Measurements from ENCODE around the gene STX18. TPM values are rescaled to one million over a fixed set of nuclear protein-coding genes. Genes with fewer than 3 reads are reported as not detected.

STX18 gene
- total RNA-seq, 2 donors from 2014 or later: 18.5 to 39.8 TPM

DNA sequence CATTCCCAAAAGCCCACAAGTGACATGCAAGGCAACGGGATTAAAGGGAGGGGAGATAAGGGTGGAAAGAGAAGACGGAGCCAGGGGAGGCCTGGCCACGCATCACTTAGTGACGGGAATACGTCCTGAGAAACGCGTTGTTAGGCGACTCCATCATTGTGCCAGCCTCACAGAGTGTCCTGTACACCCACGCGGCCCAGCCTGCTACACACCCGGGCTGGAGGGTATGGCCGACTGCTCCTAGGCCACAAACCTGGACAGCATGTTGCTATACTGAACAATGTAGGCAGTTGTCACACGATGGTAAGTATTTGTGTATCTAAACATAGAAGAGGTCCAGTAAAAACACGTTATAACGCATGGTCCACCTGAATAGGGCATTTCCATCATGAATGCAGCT lies 131.6 kb downstream of the STX18 start:
- DNase-seq (ENCODE audit: low spot score) (no peak), ATAC-seq (ENCODE audit: insufficient number of reproducible peaks, low FRiP score, low read depth) (no peak)
- no peak overlapping the region for H3K4me3 ChIP-seq
- no peaks in the 10 kb centered on the region for H3K4me1 ChIP-seq (ENCODE audit: control insufficient read depth in 1 of 2, low read depth in 2 of 2)
- no peaks in the 10 kb centered on the region for H3K9me3 ChIP-seq
- H3K36me3 ChIP-seq: peaks cover 1% of the 10 kb centered on the region
- H3K27ac ChIP-seq: no peak overlapping the region
- TF ChIP-seq, protein P1, sequence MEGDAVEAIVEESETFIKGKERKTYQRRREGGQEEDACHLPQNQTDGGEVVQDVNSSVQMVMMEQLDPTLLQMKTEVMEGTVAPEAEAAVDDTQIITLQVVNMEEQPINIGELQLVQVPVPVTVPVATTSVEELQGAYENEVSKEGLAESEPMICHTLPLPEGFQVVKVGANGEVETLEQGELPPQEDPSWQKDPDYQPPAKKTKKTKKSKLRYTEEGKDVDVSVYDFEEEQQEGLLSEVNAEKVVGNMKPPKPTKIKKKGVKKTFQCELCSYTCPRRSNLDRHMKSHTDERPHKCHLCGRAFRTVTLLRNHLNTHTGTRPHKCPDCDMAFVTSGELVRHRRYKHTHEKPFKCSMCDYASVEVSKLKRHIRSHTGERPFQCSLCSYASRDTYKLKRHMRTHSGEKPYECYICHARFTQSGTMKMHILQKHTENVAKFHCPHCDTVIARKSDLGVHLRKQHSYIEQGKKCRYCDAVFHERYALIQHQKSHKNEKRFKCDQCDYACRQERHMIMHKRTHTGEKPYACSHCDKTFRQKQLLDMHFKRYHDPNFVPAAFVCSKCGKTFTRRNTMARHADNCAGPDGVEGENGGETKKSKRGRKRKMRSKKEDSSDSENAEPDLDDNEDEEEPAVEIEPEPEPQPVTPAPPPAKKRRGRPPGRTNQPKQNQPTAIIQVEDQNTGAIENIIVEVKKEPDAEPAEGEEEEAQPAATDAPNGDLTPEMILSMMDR (IDR thresholded peaks at IDR 0.05): no peak
- no peaks in the 10 kb centered on the region for H3K27me3 ChIP-seq (replicated peaks; ENCODE audit: insufficient read depth)

DNA sequence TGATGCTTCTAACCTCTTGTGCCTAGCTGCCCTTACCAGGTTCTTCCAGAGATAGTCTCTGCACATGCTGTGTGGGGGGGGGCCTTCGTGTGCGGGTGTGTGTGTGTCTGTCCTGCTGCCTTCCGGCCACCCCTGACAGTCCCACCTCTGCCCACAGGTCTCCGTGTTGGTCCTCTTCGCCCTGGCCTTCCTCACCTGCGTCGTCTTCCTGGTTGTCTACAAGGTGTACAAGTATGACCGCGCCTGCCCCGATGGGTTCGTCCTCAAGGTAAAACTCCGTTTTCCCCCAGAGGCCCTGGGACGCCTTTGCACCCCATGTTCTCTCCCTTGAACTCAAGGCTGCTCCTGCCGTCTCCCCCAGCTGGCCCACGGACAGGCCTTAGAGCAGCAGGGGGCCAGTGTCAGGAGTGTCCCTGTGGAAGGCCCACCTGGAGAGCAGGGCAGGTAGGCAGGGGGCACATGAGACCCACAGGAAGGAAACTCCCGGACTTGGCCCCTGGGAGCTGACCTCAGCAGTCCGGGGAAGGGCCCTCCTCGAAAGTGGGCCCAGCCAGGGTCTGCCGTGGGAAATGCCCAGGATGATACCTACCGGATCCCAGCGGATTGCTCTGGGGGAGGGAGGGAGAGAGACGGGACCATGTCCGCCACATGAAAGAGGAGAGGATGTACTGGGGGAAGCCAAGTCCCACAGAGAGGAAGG lies 132.3 kb downstream of the STX18 start:
- H3K4me1 ChIP-seq (ENCODE audit: control insufficient read depth in 1 of 2, low read depth in 2 of 2): no peaks in the 10 kb centered on the region
- ATAC-seq (ENCODE audit: insufficient number of reproducible peaks, low FRiP score, low read depth) (no peak), DNase-seq (ENCODE audit: low spot score) (no peak)
- no peak overlapping the region for H3K27ac ChIP-seq
- H3K27me3 ChIP-seq (replicated peaks; ENCODE audit: insufficient read depth): no peaks in the 10 kb centered on the region
- no peaks in the 10 kb centered on the region for H3K9me3 ChIP-seq
- TF ChIP-seq, protein P1 (IDR thresholded peaks at IDR 0.05): no peak
- no peaks in the 10 kb centered on the region for H3K36me3 ChIP-seq
- no peak overlapping the region for H3K4me3 ChIP-seq

DNA sequence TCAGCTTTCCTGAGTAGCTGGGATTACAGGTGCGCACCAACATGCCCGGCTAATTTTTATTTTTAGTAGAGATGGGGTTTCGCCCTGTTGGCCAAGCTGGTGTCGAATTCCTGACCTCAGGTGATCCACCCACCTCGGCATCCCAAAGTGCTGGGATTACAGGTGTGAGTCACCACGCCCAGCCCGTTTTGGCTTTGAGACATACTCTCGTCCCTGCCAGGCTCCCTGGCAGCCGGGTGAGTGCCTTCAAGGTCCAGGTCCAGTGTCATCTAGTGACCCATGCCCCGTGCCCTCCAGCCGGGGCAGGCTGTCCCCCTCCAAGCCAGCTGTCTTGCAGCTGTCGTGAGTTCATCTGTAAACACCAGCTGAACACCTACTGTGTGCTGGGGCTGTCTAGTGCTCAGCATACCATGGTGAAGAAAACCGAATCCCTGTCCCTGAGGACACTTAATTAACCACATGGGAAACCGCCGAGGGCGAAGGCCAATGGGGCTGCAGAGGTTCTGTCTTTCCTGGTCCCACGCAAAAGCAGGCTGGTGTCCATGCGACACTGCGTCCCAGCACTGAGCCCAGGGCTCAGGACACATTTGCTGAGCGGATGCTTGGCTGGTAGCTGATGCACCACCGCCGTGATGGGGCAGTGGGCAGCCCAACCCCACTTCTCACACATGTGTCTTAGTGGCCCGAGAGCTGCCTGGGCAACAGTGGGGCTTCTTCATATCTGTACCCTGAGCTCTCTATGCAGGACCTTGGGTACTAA lies 133.1 kb downstream of the STX18 start:
- H3K4me3 ChIP-seq: no peak overlapping the region
- no peak overlapping the region for H3K27ac ChIP-seq
- no peaks in the 10 kb centered on the region for H3K36me3 ChIP-seq
- no peaks in the 10 kb centered on the region for H3K27me3 ChIP-seq (replicated peaks; ENCODE audit: insufficient read depth)
- H3K4me1 ChIP-seq (ENCODE audit: control insufficient read depth in 1 of 2, low read depth in 2 of 2): no peaks in the 10 kb centered on the region
- H3K9me3 ChIP-seq: no peaks in the 10 kb centered on the region
- ATAC-seq (ENCODE audit: insufficient number of reproducible peaks, low FRiP score, low read depth) (no peak), DNase-seq (ENCODE audit: low spot score) (no peak)
- TF ChIP-seq, protein P1 (IDR thresholded peaks at IDR 0.05): no peak

- DNase-seq (ENCODE audit: low spot score) (no peak), ATAC-seq (ENCODE audit: insufficient number of reproducible peaks, low FRiP score, low read depth) (no peak)
- H3K36me3 ChIP-seq: no peaks in the 10 kb centered on the region
- TF ChIP-seq, protein P1 (IDR thresholded peaks at IDR 0.05): no peak
- no peaks in the 10 kb centered on the region for H3K27me3 ChIP-seq (replicated peaks; ENCODE audit: insufficient read depth)
- no peak overlapping the region for H3K27ac ChIP-seq
- H3K4me1 ChIP-seq (ENCODE audit: control insufficient read depth in 1 of 2, low read depth in 2 of 2): no peaks in the 10 kb centered on the region
- no peaks in the 10 kb centered on the region for H3K9me3 ChIP-seq
- no peak overlapping the region for H3K4me3 ChIP-seq
Measured at GRCh38 chr4:4408132-4408523, 133.7 kb downstream of the STX18 start.

DNA sequence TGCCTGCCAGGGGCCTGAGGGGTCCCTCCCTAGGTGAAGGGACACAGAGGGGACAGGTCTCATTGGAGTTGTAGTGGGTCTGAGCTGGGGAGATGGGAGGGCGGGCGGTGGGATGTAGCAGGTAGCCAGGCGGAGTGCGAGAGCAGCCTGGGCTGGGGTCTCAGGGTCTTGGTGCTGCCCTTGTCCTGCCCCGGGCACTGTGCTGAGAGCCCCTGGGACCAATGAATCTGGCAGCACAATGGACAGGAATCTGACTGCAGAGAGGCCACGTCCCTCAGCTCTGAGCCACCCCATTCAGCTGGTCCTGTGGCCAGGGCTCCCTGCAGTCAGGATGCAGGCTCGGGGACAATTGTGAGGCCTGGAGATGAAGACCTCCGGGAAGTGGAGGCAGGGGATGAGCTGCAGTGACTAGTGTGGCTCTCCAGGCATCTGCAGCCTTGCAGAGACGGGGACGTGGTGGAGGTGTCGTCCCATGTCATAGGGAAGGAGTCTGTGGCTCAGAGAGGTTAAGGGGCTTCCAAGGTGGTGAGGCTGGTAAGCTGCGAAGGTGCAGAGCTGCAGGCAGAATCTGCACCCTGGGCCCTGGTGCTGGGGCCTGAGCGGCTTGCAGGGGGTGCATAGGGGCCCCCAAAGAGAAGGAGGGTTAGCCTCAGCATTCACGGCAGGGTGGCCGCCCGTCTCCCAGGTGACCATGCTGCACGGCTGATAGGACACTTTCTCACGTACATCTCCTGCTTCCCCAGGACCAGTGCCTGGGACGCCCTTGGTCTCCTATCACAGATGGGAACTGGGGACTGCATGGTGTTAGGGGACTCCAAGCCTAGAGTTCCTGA lies 134.3 kb downstream of the STX18 start:
- DNase-seq (ENCODE audit: low spot score): no peak
- Histone ChIP-seq H3K36me3 (no peaks in the 10 kb centered on the region), H3K27me3 (replicated peaks; ENCODE audit: insufficient read depth) (no peaks in the 10 kb centered on the region), H3K9me3 (no peaks in the 10 kb centered on the region), H3K4me3 (no peak overlapping the region), H3K27ac (no peak overlapping the region), H3K4me1 (ENCODE audit: control insufficient read depth in 1 of 2, low read depth in 2 of 2) (no peaks in the 10 kb centered on the region)
- no peak for ATAC-seq (ENCODE audit: insufficient number of reproducible peaks, low FRiP score, low read depth)
- TF ChIP-seq, protein P1 (IDR thresholded peaks at IDR 0.05): no peak
